NCI-H748 treated with DMSO at 0.1 percent for 48 hours (cell line): Measurements from ENCODE around the gene ACVR1.
A peak's percentile ranks its signal among the peaks of the same experiment; 100 is the strongest.

Experiments used
- DNase-seq: peaks from one replicate; lab custom pipeline; 2025; lab: John Stamatoyannopoulos, UW

Gene ACVR1

DNA sequence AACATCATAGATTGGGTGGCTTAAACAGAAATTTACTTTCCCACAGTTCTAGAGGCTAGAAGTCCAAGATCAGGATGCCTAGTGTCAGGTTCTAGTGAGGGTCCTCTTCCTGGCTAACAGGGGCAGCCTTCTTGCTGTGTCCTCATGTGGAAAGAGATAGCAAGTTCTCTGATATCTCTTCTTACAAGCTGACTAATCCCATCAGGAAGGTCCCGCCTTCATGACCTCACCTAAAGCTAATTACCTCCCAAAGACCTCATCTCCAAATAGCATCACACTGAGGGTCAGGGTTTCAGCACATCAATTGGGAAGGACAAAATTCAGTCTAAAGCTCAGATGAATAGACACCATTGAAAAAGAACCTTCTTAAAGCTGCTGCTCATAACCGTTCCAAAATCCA lies 22.9 kb downstream of the ACVR1 start:
- DNase-seq, result no peak

DNA sequence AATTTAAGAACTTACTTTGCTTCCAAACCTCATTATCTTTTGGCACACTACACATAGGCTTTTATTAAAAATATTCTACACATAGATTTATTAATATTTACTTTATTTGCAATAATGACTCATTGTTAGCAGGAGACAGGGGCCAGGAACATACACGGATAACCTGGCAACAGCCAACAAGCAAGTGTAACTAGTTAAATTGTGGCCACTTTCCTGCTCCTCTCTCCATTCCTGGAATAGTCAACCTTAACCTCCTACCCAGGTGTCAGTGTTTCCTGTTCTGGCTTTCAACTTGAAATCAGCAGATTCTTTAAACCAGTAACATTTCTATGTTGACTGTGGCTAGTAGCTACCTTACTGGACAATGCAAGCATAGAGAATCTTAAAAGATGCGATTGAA lies 26.5 kb downstream of the ACVR1 start:
- DNase-seq, result no peak

DNA sequence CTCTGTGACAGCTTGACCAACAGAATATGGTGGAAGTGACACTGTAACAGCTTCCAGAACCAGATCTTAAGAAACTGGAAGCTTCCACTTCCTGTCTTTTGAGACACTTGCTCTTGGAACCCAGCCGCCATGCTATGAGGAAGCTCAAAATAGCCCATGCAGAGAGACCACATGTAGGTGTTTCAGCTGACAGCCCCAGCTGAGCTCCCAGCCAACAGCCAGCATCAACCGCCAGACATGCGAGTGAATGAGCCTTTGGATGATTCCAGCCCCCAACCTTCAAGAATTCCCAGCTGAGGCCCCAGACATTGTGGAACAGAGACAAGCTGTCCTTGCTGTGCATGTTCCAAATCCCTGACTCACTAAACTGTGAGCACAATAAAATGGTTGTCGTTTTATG lies 27.9 kb downstream of the ACVR1 start:
- DNase-seq, result no peak

DNA sequence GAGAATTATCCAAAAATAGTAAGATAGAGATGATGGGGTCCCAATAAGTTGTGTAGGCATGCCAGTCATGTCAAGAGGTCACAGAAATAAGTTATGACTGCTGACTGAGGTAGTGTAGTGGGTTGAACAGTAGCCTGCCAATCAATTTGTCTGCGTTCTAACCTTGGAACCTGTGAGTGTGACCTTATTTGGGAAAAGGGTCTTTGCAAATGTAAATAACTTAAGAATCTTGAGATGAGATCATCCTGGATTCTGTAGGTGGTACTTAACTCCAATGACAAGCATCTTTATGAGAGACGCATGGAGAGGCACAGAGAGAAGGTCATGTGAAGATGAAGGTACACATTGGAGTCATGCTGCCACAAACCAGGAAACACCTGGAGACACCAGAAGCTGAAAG lies 31.0 kb downstream of the ACVR1 start:
- no peak for DNase-seq

DNA sequence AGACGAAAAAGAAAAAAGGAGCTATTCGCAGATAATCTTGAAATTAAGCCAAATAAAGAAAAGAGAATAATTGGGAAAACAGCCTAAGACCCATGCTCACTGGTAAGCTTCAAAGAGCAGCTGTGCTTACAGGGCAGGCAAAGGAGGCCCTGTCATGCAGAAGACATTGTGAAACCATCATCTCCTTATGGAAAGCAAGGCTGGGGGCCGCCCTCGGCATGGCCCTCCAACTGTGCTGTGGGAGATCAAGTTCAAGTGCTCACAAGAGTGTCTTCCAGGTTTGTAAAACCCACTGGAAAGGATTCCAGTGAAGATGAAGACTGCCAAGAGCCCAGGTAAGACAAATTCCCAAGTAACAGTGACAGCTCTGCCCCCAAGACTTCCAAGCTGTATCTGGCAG lies 32.2 kb downstream of the ACVR1 start:
- no peak for DNase-seq

DNA sequence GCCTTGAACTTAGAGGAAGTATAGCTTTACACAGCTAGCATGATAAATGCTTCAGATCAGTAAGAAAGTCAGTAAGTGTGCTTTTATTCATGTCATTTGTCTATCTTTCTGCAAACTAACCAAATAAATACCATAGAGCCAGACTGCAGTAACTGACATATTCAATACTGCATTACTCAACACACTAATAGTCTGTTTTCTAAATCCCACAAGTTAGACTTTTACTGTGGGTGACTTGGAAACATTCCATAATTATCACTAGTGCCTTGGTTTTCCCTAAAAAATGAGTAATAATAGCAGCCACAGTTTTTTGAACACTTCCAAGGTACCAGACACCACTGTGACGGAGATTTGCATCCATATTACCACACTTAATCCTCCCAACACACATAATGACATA lies 33.0 kb downstream of the ACVR1 start:
- no peak for DNase-seq

DNA sequence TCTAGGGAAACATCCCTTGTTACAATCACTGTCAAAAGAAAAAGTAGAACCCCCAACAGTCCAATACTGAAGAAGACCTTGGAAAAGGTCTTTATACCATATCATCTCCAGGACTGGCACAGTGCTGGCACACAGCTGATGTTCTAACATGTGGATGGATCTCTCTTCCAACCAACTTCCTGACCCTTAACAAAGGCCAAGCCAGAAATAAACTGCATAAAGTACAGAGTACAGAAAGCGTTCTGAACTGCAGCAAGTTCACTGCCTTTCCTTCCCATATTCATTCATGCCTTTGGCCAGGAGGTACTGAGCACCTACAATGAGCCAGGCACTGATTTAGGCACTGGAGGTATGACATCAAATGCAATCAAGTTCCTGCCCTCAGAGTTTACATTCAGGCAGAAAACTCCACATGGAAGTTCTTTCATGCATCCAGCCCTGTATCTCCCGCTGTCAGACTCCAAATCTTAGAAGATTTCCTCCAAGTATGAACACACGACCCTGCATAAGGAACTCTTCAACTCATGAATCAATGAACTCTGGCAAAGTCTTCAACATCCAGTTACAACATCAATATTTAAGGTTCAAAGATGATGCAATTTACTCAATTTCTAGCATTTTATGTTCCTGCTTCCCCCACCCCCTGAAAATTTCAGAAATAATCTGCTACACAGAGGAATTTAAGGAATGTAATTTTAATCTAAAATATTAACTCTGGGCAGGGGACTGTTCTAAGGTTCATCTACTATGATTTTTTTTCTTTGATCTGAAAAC lies 33.8 kb downstream of the ACVR1 start:
- DNase-seq, result no peak

DNA sequence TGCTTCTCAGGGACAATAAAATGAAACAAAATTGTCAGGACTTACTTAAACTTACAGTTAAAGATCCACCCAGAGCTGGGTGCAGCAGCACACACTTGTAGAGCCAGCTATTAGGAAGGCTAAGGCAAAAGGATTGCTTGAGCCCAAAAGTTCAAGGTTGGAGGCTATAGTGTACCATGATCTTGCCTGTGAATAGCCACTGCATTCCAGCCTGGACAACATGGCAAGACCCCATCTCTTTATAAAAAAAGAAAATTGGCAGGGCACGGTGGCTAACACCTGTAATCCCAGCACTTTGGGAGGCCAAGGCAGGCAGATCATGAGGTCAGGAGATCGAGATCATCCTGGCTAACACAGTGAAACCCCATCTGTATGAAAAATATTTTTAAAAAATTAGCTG lies 34.6 kb downstream of the ACVR1 start:
- no peak for DNase-seq

DNA sequence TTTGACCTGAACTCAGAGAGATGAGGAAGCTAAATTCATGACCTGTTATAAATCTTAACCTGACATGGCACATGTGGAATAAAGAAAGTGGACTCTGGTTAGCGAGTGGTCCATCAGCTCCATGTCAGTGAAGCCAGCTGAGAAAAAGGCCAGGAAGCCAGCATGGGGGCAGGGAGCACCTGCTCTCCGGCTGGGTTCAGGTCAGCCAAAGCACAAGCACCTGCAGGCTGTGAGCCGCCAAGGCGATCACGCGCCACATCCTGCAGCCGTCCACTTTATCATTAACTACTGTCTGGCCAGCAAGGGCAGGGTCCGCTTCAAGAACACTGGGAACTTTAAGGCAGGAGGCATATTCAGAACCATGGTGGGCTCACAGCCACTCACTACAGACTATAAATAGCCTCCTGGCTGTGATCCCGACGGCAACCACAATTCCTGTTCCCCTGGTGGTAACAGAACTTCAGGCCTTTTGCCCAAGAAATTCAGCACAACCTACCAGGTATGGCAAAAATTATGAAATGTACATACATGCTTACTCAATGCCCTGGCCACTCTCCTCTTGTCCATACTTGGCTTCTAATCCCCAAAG lies 35.5 kb downstream of the ACVR1 start:
- DNase-seq, result no peak

DNA sequence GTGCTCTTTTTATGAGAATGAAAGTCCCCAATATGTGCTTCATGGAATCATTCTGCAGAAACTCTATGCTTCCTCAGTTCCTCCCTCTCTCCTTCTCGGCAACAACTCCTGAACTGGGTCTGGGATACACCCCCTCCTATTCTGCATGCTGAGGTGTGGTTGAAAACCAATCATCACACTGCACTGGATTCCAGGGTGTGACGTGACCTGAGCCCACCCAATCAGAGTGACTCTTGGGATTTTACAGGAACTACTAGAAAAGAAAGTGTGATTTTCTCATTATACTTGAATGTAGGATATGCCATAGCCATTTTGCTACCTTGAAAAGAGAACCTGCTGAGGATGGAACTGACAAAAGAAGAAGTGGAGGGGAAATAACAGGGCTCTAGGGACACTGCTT lies 36.3 kb downstream of the ACVR1 start:
- no peak for DNase-seq

DNA sequence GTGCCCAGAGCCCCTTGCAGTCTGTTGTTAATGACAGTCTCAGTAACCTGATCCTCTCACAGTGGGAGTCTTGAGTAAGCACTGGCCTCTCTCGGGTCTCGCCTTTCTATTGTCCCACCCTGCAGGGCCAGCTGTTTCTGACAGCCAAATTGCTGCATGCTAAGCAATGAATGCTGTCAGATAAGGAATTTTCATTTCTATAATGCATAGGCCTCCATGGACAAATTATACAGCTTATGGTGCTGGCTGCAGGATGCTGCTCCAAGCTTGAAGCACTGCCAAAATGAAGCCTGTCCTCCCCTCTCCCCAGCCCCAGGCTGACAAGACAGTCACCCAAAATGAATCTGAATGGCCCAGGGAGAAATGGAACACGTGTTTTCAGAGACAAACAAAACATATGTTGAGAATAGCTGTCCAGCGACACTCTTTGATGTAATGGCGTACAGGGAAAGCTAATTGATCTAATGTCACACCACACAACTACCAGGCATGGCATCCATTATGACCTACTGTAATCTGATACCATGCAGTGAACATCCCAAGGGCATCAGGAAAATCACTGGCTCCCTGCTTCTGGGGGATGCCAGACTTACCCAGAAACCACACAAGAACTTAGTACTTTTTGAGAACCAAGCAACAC lies 36.8 kb downstream of the ACVR1 start:
- DNase-seq, result peak; percentile 88

DNA sequence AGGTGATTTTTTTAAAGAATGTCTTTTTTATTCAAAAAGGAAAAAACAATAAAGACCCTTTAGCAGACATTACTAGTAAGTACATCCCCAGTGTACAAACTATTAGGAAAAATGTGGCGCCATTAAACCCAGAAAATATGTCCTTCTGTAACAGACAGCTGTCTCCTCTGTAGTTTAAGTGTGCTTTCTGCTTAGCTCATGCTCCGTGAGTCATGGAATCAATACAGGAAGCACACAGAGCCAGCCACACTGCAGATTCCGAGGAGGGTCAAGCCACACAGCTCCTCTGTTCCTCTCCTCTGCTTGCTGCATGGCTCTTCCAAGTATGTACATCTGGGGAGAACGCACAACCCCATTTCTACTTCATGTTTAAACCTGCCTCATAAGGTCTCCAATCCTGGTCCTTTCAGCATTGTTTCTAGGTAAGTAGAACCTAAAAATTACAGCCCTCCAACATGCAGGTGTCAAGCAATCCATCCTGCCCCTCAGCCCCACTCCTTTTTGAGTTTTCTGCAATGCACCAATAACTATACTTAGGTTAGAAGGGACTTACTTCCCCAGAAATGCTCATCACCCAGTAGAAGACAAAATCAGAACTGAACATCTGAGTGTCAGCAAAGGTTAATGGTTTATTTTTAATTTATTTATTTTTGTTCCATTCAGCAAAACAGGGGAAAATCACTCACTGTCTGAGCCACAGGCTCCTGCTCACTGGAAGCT lies 37.5 kb downstream of the ACVR1 start:
- DNase-seq, result peak; percentile 76

DNA sequence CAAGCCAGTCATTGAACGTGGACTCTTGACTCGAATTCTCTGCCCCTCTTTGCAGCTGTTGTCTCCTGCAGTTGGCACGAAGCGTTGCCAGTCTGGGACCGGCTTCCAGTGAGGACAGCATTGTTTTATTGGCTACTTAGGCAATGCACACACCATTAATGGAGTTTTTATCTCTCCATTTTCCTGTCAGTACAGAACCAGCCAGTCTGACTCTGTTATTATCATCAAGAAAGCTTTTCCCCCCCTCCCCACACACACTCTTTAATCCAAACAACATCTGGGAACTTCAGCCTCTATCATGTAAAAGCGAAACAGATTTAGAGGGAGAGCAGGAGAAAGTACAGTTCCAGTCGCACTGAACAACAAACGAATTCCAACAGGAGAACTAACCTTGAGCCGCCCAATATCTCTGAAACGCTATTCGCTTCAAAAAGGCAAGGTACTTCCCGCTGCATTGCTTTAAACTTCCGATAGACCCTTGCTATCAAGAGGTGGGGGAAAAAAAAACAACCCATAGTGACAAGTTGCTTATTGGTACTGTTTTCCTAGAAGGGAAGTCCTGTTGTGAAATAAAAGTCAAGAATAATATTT lies 38.2 kb downstream of the ACVR1 start:
- peak; percentile 23 for DNase-seq

DNA sequence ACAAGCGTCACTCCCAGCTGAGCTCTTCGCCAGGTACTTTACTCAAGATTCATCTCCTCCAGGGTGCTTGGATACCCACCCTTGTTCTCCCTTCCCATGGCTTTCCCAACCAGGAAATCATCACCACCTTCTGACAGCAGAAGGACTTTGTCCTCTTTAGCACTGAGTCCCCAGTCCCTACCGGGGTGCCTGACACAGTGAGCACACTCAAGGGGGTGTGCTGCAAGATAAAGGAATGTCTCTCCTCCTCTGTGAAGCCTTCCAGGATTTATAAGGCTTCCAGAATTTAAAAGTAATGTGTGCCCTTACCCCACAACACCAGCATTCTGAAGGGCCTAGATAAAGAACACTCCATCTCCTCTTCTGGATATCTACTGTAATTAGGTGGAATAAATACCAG lies 39.6 kb downstream of the ACVR1 start:
- DNase-seq, result no peak

DNA sequence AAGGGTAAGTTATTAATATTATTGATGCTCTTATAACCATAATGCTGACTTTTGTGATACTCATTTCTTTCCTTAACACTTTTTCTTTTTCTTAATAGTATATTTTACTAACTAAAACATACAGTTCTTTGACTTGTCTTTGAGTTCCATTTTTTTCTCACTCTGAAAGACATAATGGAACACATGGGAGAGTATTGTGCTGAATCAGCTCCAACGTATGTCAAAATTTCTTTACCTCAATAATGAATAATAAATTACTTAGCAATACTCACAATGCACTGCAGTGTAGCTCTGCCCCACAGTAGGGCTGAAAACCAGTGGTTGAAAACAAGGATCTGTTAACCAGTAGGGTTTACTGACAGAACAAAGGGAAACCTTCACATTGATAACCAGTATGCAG lies 40.7 kb downstream of the ACVR1 start:
- no peak for DNase-seq

DNA sequence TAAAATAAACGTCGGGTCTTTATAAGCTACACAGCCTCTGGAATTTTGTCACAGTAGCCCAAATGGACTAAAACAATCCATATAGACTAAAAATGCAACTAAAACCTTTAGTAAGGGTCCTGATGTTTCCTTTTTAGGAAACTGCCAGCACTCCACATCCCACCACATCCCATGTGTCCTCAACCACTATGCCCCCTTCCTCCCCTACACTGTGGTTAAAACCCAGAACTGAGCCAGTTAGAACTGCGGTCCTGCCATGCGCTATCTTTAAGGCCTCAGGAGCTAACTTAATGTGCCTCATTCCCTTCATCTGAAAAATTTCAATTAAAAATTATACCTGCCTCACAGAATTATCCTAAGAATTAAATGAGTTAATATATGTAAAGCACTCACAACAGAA lies 41.1 kb downstream of the ACVR1 start:
- DNase-seq, result no peak

DNA sequence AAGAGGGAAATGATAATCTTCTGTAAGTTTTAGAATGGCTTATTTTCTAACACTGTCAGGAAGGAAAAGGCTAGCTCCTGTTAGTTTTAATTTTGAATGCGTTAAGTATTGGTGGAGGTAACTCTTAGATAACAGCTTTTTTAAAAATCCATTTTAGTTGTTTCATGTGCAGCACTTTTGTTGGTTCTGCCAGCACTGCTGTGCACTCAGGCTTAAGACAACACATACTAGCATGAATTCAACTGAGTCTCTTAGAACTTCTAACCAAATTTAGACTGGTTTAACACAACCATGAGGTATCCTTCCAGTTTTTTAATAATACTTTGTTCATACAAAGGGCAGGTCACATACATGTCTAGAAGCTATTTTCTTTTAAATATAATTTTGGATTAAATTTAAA lies 42.4 kb downstream of the ACVR1 start:
- no peak for DNase-seq

DNA sequence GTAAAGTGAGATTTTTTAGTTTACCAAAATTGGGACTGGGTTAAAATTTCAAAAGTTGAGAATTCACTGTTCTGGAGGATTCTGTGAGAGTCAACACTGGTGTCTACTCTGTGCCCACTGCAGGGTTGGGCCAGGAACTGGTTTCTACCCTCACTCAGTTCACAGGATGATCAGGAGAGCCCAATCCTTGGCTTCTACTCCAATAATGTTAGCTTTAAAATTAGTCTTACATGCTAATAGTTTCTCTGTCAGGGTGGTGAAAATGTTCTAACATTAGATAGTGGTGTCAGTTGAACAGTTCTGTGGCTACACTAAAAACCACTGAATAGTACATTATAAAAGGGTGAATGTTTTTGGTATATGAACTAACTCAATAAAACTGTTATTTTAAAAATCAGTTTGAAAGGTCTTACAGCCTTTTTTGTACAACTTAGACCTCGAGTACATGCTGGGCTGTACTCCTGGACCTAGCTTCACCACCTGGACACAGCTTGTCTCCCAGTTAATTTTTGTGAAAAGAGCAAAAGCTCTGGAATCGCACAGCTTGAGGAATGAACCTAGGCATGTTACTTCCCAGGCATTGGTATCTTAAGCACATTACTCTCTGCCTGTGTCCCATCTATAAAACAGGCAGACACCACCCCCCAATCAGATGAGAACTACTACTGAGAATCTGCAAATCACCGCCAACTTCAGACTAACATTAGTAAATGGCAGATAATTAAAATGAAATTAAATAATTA lies 44.4 kb downstream of the ACVR1 start:
- no peak for DNase-seq

DNA sequence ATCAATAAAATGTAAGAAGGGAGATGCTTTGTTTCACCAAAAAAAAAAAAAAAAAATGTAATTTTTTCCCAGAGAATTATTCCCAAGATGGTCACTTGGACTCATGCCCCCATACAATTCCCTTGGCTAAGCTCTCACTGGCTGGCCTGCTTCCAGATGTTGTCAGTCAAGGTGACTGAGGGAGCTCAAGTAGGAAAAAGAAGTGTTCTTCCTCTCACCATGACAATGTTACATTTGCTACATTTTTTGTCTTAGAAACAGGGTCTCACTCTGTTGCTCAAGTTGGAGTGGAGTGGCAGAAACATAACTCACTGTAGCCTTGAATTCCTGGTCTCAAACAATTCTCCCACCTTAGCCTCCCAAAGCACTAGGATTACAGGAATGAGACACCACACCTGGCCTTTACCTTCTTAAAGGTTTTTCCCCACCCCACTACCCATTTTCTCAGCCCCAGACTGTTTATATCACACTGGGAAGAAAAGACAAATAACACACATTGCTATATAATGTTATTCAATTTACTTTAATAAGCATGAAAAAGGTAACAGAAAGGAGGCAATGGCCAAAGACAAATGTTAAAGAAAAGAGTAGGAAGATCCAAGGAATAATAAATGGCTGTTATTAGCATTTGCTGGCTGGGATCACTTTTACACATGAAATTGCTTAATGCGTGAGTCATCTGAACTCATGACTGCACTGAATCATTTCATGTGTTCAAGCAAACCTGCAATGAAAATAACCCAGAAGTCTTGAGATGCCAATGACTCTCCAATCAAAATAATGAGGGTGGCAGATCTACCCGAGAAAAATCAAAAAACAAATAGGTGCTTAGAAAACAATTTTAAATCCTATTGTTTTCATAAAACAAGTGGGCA lies 45.2 kb downstream of the ACVR1 start:
- DNase-seq, result no peak

DNA sequence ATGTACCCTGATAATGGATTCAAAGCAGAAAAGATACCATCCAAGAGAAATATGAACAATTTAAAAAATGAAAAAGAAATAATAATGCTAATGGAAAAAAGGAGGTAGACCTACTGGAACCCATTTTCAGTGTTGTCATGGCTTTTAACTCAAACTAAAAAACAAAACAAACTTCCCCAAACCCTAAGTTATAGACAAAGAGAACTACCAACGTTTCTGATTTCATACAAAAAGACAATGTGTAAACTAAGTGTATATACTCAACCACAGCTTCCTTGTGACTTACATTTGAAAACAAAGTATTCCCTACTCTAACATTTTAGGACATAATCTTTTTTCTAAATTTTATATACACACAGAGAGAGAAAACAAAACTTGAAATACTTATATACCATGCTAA lies 45.9 kb downstream of the ACVR1 start:
- no peak for DNase-seq

DNA sequence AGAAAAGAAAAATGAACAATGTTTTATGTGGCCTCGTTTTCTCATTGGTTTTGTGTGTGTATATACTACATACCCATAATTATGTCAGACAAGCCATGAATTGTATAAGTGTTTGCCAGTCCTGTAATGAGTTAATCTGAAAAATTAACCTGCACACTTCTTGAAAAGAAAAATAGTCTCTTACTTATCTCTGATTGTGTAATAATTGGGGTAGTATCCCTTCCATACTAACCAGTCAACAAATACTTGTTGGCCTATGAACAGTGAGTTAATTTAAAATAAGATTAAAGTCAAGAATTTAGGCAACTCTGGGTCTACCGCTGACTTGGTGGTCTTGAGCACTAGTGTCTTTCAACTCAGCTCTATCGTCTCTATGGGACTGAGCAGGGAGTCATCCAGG lies 48.8 kb downstream of the ACVR1 start:
- DNase-seq, result no peak
